ENCODE results near the gene RTP3.

RTP3 gene

DNA sequence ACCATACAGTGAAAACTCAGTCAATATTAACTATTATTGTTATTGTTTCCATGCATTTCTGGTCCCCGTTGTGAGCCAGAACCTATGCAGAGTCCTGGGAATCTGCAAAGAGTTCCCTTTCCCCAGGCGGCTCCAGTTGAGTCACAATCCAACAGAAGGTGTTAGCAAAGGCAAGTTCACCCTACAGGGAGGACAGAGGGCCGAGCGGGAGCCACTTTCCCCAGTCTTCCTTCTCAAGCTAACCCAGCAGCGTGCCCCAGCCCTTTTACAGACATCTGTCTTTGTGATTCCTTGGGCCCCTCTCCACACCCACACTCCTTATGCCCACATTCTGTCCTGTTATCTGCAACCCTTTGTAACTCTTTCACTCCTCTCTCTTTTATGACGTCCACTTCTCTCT lies 20.0 kb upstream of the RTP3 start:
- TF ChIP-seq CTCF (conservative IDR thresholded peaks at IDR 0.05; ENCODE audit: control insufficient read depth, insufficient read depth, low read depth, low read length): no peak

GRCh38 chr3:46478341-46478740 lies 19.4 kb upstream of the RTP3 start:
- no peak for TF ChIP-seq CTCF (conservative IDR thresholded peaks at IDR 0.05; ENCODE audit: control insufficient read depth, insufficient read depth, low read depth, low read length)
- no peak overlapping the region for H3K4me3 ChIP-seq (ENCODE audit: control insufficient read depth, low read depth, low read length)

More for the DNA sequence above, 20.0 kb upstream of the RTP3 start:
- no peak overlapping the region for H3K4me3 ChIP-seq (ENCODE audit: control insufficient read depth, low read depth, low read length)
- no peak for DNase-seq (ENCODE audit: low read depth)

GRCh38 chr3:46479021-46479420 lies 18.8 kb upstream of the RTP3 start:
- TF ChIP-seq CTCF (conservative IDR thresholded peaks at IDR 0.05; ENCODE audit: control insufficient read depth, insufficient read depth, low read depth, low read length): no peak
- no peak for DNase-seq (ENCODE audit: low read depth)
- H3K4me3 ChIP-seq (ENCODE audit: control insufficient read depth, low read depth, low read length): no peak overlapping the region

More at GRCh38 chr3:46478341-46478740, 19.4 kb upstream of the RTP3 start:
- DNase-seq (ENCODE audit: low read depth): no peak

- no peak for TF ChIP-seq CTCF (conservative IDR thresholded peaks at IDR 0.05; ENCODE audit: control insufficient read depth, insufficient read depth, low read depth, low read length)
- no peak overlapping the region for H3K4me3 ChIP-seq (ENCODE audit: control insufficient read depth, low read depth, low read length)
- DNase-seq (ENCODE audit: low read depth): no peak
These were observed 18.1 kb upstream of the RTP3 start for GRCh38 chr3:46479696-46480095.

DNA sequence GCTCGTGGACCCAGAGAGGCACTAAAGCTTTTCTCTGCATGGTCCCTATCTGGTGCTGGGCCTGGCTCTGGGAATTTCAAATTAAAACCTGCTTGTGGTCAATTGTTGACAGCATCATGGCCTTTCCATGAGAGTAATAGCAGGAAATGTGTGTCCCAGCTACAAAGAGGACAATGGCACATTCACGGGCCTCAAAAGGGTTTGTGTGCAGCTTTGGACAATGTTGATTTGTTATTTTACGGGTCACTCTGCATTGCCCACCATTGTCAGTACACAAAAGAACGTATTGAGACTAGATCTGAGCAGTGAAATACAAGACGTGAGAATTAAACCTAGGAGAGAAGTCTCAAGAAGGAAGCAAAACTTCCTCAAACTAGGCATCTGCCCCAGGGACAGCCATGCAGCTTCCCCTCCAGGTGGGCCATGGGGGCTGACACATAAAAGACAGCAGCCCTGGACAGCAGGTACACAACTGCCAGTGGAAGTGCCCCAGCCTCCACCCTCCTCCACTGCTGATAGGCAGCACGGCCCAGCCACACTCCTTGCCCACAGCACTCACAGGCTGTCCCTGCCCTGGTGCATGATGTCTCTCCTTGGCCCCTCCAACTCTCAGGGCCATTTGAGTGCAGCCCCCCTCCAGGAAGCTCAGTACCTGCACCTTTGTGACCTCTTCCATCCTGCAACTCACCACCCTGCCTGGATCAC lies 17.1 kb upstream of the RTP3 start:
- H3K4me3 ChIP-seq (ENCODE audit: control insufficient read depth, low read depth, low read length): no peak overlapping the region
- no peak for TF ChIP-seq CTCF (conservative IDR thresholded peaks at IDR 0.05; ENCODE audit: control insufficient read depth, insufficient read depth, low read depth, low read length)
- no peak for DNase-seq (ENCODE audit: low read depth)

- peak; percentile 37 for DNase-seq (ENCODE audit: low read depth)
- no peak overlapping the region for H3K4me3 ChIP-seq (ENCODE audit: control insufficient read depth, low read depth, low read length)
- TF ChIP-seq CTCF (conservative IDR thresholded peaks at IDR 0.05; ENCODE audit: control insufficient read depth, insufficient read depth, low read depth, low read length): no peak
These were observed 16.1 kb upstream of the RTP3 start for GRCh38 chr3:46481636-46482035.
